Measurements from ENCODE around the gene DLG2. TPM values are rescaled to one million over a fixed set of nuclear protein-coding genes. Genes with fewer than 3 reads are reported as not detected.

Gene DLG2
- total and polyA plus RNA-seq, 7 donors = 0.23 to 5.3 (median 3.4) TPM

- no peak for ATAC-seq
- H3K4me3 ChIP-seq = no peak overlapping the region
- no peaks in the 10 kb centered on the region for H3K36me3 ChIP-seq (ENCODE audit: insufficient read depth in 1 of 2, low read depth in 1 of 2)
- DNase-seq = no peak
- H3K9me3 ChIP-seq = no peaks in the 10 kb centered on the region
- H3K4me1 ChIP-seq = no peaks in the 10 kb centered on the region
- intact Hi-C loops (cut with DNase I) = no loop called here
- no peak for TF ChIP-seq CTCF (IDR thresholded peaks at IDR 0.05)
- no peaks in the 10 kb centered on the region for H3K27me3 ChIP-seq (ENCODE audit: insufficient read depth in 3 of 3, low read length in 2 of 3)
- no peak overlapping the region for H3K27ac ChIP-seq
Observed at GRCh38 chr11:84836371-84836770, 790.8 kb downstream of the DLG2 start.

DNA sequence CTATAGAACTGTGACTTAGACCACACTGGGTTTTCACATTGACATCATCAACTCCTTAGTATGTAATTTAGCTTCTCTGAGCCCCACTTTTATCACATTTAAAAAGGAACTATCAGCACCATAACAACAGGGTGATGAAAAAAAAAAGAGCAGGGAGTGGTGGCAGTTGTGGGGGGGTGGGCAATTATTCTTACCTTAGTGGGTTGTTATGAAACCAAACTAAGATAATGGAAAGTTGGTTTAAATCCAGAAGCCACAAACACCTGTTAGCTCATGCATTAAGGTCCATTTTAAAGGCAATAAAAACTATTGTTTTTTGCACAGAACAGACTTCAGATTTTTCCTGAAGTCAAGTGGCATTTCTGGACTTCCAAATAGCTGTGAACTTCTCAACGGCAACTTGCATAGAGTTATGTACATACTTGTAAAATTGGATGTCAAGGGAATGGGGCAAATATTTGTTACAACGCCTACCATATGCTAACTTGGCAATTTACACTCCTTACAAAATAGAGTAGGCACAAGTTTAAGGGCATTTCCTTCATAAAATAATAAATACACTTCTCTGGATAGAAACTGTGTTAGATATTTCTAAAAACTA, 793.6 kb downstream of the DLG2 start:
- no peak for TF ChIP-seq CTCF (IDR thresholded peaks at IDR 0.05)
- no peaks in the 10 kb centered on the region for H3K9me3 ChIP-seq
- H3K4me1 ChIP-seq = no peaks in the 10 kb centered on the region
- DNase-seq (no peak), ATAC-seq (no peak)
- no peaks in the 10 kb centered on the region for H3K36me3 ChIP-seq (ENCODE audit: insufficient read depth in 1 of 2, low read depth in 1 of 2)
- 50 to 57% (median 53%) methylated on average over 2 of the region's 2 CpGs for WGBS, 3 donors
- H3K27ac ChIP-seq = no peak overlapping the region
- H3K27me3 ChIP-seq (ENCODE audit: insufficient read depth in 3 of 3, low read length in 2 of 3) = no peaks in the 10 kb centered on the region
- intact Hi-C loops (cut with DNase I) = no loop called here
- no peak overlapping the region for H3K4me3 ChIP-seq

- no peak for ATAC-seq
- intact Hi-C loops (cut with DNase I) = no loop called here
- no peak for TF ChIP-seq CTCF (IDR thresholded peaks at IDR 0.05)
- H3K4me1 ChIP-seq = no peaks in the 10 kb centered on the region
- no peak overlapping the region for H3K4me3 ChIP-seq
- no peaks in the 10 kb centered on the region for H3K9me3 ChIP-seq
- H3K27me3 ChIP-seq (ENCODE audit: insufficient read depth in 3 of 3, low read length in 2 of 3) = no peaks in the 10 kb centered on the region
- no peaks in the 10 kb centered on the region for H3K36me3 ChIP-seq (ENCODE audit: insufficient read depth in 1 of 2, low read depth in 1 of 2)
- H3K27ac ChIP-seq = no peak overlapping the region
- DNase-seq = no peak
Observed at GRCh38 chr11:84830372-84830771, 796.8 kb downstream of the DLG2 start.

- WGBS, 3 donors = 59 to 87% (median 86%) methylated on average over 2 of the region's 2 CpGs
- no peak for DNase-seq
- no peak overlapping the region for H3K4me3 ChIP-seq
- H3K27me3 ChIP-seq (ENCODE audit: insufficient read depth in 3 of 3, low read length in 2 of 3) = no peaks in the 10 kb centered on the region
- no peaks in the 10 kb centered on the region for H3K4me1 ChIP-seq
- no peaks in the 10 kb centered on the region for H3K36me3 ChIP-seq (ENCODE audit: insufficient read depth in 1 of 2, low read depth in 1 of 2)
- TF ChIP-seq CTCF (IDR thresholded peaks at IDR 0.05) = no peak
- H3K27ac ChIP-seq = no peak overlapping the region
- no peak for ATAC-seq
- intact Hi-C loops (cut with DNase I) = no loop called here
- no peaks in the 10 kb centered on the region for H3K9me3 ChIP-seq
Observed at GRCh38 chr11:84829162-84829561, 798.0 kb downstream of the DLG2 start.

DNA sequence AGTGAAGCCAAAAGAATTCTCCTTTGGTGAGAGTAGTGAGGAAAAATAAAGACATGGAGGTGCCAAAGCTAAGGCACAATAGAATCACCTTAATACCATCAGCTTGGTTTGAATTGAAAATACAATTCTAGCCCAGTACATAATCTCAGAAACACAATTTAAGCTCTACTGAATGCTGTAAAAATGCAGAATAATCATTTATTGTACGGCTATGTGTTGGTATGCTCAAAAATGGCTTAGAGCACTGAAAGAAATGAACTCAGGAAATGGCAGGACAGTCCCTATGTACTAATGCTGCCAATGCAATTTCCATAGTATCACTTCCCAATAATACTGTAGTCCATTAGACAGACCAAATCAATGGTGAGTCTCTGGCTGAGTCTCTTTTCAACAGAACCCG, 798.5 kb downstream of the DLG2 start:
- no peak overlapping the region for H3K4me3 ChIP-seq
- DNase-seq (no peak), ATAC-seq (no peak)
- H3K27me3 ChIP-seq (ENCODE audit: insufficient read depth in 3 of 3, low read length in 2 of 3) = no peaks in the 10 kb centered on the region
- H3K36me3 ChIP-seq (ENCODE audit: insufficient read depth in 1 of 2, low read depth in 1 of 2) = no peaks in the 10 kb centered on the region
- H3K4me1 ChIP-seq = no peaks in the 10 kb centered on the region
- WGBS, 3 donors = 92 to 93% (median 92%) methylated on average over 2 of the region's 2 CpGs
- no peak for TF ChIP-seq CTCF (IDR thresholded peaks at IDR 0.05)
- H3K27ac ChIP-seq = no peak overlapping the region
- H3K9me3 ChIP-seq = no peaks in the 10 kb centered on the region
- intact Hi-C loops (cut with DNase I) = no loop called here
